Measurements from ENCODE around the gene NUP50.

NUP50 gene

DNA sequence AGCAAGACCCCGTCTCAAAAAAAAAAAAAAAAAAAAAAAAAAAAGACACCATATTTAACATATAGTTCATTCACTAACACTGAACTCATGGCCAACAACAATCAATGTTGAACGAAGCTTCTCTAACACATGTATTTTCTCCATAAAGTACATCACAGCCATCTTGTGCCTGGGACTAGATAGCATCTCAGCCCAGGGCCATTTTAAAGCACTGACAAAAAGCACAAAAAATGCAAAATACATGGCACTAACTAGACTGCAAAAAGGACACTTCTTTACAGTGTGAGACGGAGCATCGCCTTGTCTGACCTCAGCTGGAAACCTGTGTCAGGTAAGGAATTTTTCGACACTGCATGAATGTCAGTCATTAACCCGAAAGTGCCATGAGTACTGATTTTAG is 53.6 kb downstream of the NUP50 start:
- Histone ChIP-seq H3K36me3 (no peaks in the 10 kb centered on the region), H3K4me3 (ENCODE audit: low read depth in 1 of 2, low read length in 1 of 2) (no peak overlapping the region), H3K27me3 (no peaks in the 10 kb centered on the region), H3K27ac (no peak overlapping the region), H3K9me3 (no peaks in the 10 kb centered on the region), H3K4me1 (ENCODE audit: control insufficient read depth in 1 of 2, insufficient read depth in 1 of 2, low read depth in 1 of 2, low read length in 1 of 2) (peaks cover 34 to 36% of the 10 kb centered on the region in 2 experiments)
- TF ChIP-seq, protein P1, sequence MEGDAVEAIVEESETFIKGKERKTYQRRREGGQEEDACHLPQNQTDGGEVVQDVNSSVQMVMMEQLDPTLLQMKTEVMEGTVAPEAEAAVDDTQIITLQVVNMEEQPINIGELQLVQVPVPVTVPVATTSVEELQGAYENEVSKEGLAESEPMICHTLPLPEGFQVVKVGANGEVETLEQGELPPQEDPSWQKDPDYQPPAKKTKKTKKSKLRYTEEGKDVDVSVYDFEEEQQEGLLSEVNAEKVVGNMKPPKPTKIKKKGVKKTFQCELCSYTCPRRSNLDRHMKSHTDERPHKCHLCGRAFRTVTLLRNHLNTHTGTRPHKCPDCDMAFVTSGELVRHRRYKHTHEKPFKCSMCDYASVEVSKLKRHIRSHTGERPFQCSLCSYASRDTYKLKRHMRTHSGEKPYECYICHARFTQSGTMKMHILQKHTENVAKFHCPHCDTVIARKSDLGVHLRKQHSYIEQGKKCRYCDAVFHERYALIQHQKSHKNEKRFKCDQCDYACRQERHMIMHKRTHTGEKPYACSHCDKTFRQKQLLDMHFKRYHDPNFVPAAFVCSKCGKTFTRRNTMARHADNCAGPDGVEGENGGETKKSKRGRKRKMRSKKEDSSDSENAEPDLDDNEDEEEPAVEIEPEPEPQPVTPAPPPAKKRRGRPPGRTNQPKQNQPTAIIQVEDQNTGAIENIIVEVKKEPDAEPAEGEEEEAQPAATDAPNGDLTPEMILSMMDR (IDR thresholded peaks at IDR 0.05) = no peak

DNA sequence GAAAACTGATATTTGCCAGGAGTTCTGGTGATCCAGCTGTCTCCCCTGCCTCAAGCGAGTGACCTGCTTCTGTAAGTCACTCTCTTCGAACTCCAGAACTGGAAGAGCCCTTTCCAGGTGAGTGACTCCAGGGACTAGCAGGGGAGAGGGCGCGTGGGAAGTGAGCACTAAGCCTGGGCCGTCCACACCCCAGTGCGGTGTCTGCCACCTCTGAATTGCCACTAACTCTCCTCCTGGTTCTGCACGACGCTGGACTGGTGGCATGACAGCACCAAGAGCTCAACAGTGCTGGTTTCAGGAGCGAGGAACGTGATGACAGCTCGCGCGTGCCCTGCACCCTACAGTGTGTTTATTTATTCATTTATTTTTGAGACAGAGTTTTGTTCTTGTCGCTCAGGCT is 54.1 kb downstream of the NUP50 start:
- peaks cover 38 to 39% of the 10 kb centered on the region in 2 experiments for H3K4me1 ChIP-seq (ENCODE audit: control insufficient read depth in 1 of 2, insufficient read depth in 1 of 2, low read depth in 1 of 2, low read length in 1 of 2)
- H3K36me3 ChIP-seq = no peaks in the 10 kb centered on the region
- H3K27ac ChIP-seq = no peak overlapping the region
- H3K9me3 ChIP-seq = no peaks in the 10 kb centered on the region
- no peaks in the 10 kb centered on the region for H3K27me3 ChIP-seq
- TF ChIP-seq, protein P1 (IDR thresholded peaks at IDR 0.05) = no peak
- no peak overlapping the region for H3K4me3 ChIP-seq (ENCODE audit: low read depth in 1 of 2, low read length in 1 of 2)

DNA sequence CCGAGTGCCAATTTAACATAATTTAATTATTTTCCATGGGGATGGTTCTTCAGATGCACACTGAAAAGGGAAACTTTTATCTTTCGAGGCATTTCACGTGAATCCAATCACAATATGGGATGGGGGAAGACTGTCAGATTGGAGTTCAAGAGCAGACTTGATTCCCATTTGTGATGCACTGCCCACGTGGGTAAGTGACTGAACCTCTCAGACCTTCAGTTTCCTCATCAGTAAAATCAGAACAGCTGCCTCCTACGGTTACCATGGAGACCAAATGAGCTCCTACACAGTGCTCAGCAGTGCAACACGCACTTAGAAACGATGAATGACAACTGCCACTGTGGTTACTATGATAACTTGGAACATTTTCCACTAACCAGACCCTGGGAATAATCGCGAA is 55.3 kb downstream of the NUP50 start:
- no peaks in the 10 kb centered on the region for H3K36me3 ChIP-seq
- H3K27me3 ChIP-seq = no peaks in the 10 kb centered on the region
- no peak overlapping the region for H3K4me3 ChIP-seq (ENCODE audit: low read depth in 1 of 2, low read length in 1 of 2)
- H3K27ac ChIP-seq = no peak overlapping the region
- H3K4me1 ChIP-seq (ENCODE audit: control insufficient read depth in 1 of 2, insufficient read depth in 1 of 2, low read depth in 1 of 2, low read length in 1 of 2) = peaks cover 36 to 37% of the 10 kb centered on the region in 2 experiments
- H3K9me3 ChIP-seq = no peaks in the 10 kb centered on the region
- TF ChIP-seq, protein P1 (IDR thresholded peaks at IDR 0.05) = no peak

DNA sequence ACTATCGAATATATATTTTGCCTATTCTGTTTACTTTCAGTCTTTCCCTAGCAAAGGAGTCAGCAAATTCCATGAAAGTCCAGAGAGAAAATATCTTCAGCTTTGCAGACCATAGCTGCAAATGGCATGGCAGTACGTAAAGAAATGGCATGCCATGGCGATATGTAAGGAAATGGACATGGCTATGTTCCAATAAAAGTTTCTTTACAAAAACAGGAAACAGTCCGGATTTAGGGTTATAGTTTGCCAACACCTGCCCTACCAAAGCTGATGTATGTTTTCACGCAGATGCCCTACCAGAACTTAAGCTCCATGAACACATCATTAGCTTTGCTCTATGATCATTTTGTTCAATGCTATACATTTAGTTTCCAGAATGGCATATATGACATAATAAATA is 57.5 kb downstream of the NUP50 start:
- TF ChIP-seq, protein P1 (IDR thresholded peaks at IDR 0.05) = no peak
- H3K4me1 ChIP-seq (ENCODE audit: control insufficient read depth in 1 of 2, insufficient read depth in 1 of 2, low read depth in 1 of 2, low read length in 1 of 2) = peaks cover 54% of the 10 kb centered on the region in 2 experiments
- no peaks in the 10 kb centered on the region for H3K36me3 ChIP-seq
- no peaks in the 10 kb centered on the region for H3K27me3 ChIP-seq
- peak overlapping the region; percentile 54 for H3K27ac ChIP-seq
- H3K4me3 ChIP-seq (ENCODE audit: low read depth in 1 of 2, low read length in 1 of 2) = no peak overlapping the region
- H3K9me3 ChIP-seq = no peaks in the 10 kb centered on the region

DNA sequence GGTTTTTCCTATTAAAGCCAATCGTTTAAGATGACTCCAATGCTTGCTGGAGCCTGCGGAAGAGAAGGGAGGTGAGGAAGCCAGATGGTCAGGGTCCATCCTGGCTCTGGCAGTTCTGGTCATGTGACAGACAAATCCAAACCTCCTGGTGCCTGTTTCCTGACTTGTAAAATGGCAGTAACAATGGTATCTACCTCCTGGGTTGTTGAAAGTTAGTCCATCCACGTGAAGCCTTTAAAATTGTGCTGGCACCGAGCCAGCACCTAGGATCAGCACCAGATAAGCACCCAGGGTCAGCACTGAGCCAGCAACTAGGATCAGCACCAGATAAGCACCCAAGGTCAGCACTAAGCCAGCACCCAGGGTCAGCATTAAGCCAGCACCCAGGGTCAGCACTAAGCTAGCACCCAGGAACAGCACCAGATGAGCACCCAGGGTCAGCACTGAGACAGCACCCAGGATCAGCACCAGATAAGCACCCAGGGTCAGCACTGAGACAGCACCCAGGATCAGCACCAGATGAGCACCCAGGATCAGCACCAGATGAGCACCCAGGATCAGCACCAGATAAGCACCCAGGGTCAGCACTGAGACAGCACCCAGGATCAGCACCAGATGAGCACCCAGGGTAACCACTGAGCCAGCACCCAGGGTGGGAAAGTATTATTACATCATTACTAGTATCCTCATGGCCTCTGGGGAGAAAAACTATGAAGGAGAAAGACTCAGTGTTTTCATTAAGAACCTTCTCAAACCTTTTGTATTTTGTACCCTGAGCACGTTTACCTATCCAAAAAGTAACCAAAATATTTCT is 59.8 kb downstream of the NUP50 start:
- Histone ChIP-seq H3K27me3 (no peaks in the 10 kb centered on the region), H3K27ac (peak overlapping the region; percentile 55), H3K4me1 (ENCODE audit: control insufficient read depth in 1 of 2, insufficient read depth in 1 of 2, low read depth in 1 of 2, low read length in 1 of 2) (peaks cover 77% of the 10 kb centered on the region in 2 experiments), H3K36me3 (no peaks in the 10 kb centered on the region), H3K4me3 (ENCODE audit: low read depth in 1 of 2, low read length in 1 of 2) (no peak overlapping the region), H3K9me3 (no peaks in the 10 kb centered on the region)
- TF ChIP-seq, protein P1 (IDR thresholded peaks at IDR 0.05) = no peak
